ENCODE measurements around the gene GRK1.
"Not testable (repeated sequence)": the region's sequence is repeated elsewhere in the genome, so short reads cannot be mapped to it uniquely, and the experiment has no call there.

The GRK1 gene

GRCh38 chr13:113722921-113723320 lies 55.9 kb downstream of the GRK1 start:
- Mint-ChIP-seq H3K4me3 (peak overlapping the region; percentile 3), H3K36me3 (ENCODE audit: low read depth) (no peaks in the 10 kb centered on the region), H3K27ac (no peak overlapping the region), H3K9me3 (no peaks in the 10 kb centered on the region), H3K4me1 (peaks cover 9% of the 10 kb centered on the region), H3K27me3 (ENCODE audit: low read depth, poor library complexity) (peaks cover 2% of the 10 kb centered on the region)
- TF ChIP-seq, protein P1, sequence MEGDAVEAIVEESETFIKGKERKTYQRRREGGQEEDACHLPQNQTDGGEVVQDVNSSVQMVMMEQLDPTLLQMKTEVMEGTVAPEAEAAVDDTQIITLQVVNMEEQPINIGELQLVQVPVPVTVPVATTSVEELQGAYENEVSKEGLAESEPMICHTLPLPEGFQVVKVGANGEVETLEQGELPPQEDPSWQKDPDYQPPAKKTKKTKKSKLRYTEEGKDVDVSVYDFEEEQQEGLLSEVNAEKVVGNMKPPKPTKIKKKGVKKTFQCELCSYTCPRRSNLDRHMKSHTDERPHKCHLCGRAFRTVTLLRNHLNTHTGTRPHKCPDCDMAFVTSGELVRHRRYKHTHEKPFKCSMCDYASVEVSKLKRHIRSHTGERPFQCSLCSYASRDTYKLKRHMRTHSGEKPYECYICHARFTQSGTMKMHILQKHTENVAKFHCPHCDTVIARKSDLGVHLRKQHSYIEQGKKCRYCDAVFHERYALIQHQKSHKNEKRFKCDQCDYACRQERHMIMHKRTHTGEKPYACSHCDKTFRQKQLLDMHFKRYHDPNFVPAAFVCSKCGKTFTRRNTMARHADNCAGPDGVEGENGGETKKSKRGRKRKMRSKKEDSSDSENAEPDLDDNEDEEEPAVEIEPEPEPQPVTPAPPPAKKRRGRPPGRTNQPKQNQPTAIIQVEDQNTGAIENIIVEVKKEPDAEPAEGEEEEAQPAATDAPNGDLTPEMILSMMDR (IDR thresholded peaks at IDR 0.05): no peak
- DNase-seq: no peak

- Mint-ChIP-seq H3K4me3 (peak overlapping the region; percentile 3), H3K27ac (no peak overlapping the region), H3K36me3 (ENCODE audit: low read depth) (no peaks in the 10 kb centered on the region), H3K9me3 (no peaks in the 10 kb centered on the region), H3K27me3 (ENCODE audit: low read depth, poor library complexity) (peaks cover 2% of the 10 kb centered on the region), H3K4me1 (peaks cover 9% of the 10 kb centered on the region)
- no peak for DNase-seq
- TF ChIP-seq, protein P1 (IDR thresholded peaks at IDR 0.05): no peak
These were observed 56.5 kb downstream of the GRK1 start for GRCh38 chr13:113723410-113724015.

DNA sequence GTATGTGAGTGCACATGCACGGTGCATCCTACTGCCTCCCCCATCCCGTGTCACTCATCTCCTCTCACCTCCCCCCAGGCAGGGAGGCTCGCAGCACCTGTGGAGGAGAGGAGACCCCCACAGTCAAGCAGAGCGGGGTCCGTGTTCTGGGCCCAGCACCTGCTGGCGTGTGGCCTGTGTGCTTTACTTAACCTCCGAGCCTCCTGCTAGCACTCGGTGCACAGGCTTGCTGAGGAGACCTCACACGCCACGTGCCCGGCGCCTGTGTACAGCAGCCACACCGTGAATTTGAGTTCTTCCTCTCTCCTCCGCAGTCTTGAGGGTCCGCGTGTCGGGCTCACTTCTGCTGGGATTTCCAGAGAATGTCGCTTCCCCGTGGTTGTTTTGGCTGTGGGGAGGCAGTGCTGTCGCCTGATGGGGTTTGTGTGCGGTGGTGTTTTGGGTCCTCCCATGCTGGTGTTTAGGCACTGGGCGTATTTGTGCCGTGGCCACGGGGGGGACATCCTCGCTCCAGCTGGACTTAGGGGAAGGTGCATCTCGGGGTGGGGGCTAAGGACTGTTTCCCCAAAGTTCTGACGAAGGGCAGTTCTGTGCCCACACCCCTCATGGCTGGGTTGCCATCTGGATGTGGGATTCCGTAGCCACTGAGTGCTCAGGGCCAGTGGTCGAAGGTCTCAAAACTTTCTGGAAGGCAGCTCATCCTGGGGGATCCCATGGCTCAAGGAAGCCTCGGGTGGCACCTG lies 57.2 kb downstream of the GRK1 start:
- no peak overlapping the region for H3K27ac Mint-ChIP-seq
- DNase-seq: no peak
- no peaks in the 10 kb centered on the region for H3K36me3 Mint-ChIP-seq (ENCODE audit: low read depth)
- no peaks in the 10 kb centered on the region for H3K9me3 Mint-ChIP-seq
- peak overlapping the region; percentile 75 for H3K4me3 Mint-ChIP-seq
- peaks cover 9% of the 10 kb centered on the region for H3K4me1 Mint-ChIP-seq
- H3K27me3 Mint-ChIP-seq (ENCODE audit: low read depth, poor library complexity): peaks cover 8% of the 10 kb centered on the region
- TF ChIP-seq, protein P1 (IDR thresholded peaks at IDR 0.05): no peak

- Mint-ChIP-seq H3K36me3 (ENCODE audit: low read depth) (no peaks in the 10 kb centered on the region), H3K4me3 (peak overlapping the region; percentile 75), H3K9me3 (no peaks in the 10 kb centered on the region), H3K27me3 (ENCODE audit: low read depth, poor library complexity) (peaks cover 8% of the 10 kb centered on the region), H3K27ac (no peak overlapping the region), H3K4me1 (peaks cover 9% of the 10 kb centered on the region)
- TF ChIP-seq, protein P1 (IDR thresholded peaks at IDR 0.05): peak; percentile 82
- peak; percentile 90 for DNase-seq
These were observed 57.8 kb downstream of the GRK1 start for GRCh38 chr13:113724780-113725315.

GRCh38 chr13:113725329-113726105 lies 58.5 kb downstream of the GRK1 start:
- not testable (repeated sequence) for H3K27me3 Mint-ChIP-seq (ENCODE audit: low read depth, poor library complexity); H3K4me3 Mint-ChIP-seq; H3K4me1 Mint-ChIP-seq; H3K36me3 Mint-ChIP-seq (ENCODE audit: low read depth); H3K9me3 Mint-ChIP-seq; H3K27ac Mint-ChIP-seq
- DNase-seq: peak; percentile 82

- H3K36me3 Mint-ChIP-seq (ENCODE audit: low read depth); H3K9me3 Mint-ChIP-seq; H3K4me1 Mint-ChIP-seq; H3K4me3 Mint-ChIP-seq; H3K27ac Mint-ChIP-seq: not testable (repeated sequence)
- H3K27me3 Mint-ChIP-seq (ENCODE audit: low read depth, poor library complexity): peaks cover 11% of the 10 kb centered on the region
- peak; percentile 29 for DNase-seq
These were observed 59.2 kb downstream of the GRK1 start for GRCh38 chr13:113726106-113726821.
